GM10266 (cell line): ENCODE measurements around the gene CLPX.
"Not testable (repeated sequence)": the region's sequence is repeated elsewhere in the genome, so short reads cannot be mapped to it uniquely, and the experiment has no call there.

ENCODE experiments used
- DNase-seq: peaks from one replicate; pipeline ENCODE4 v3.0.0; 2012; ENCODE audit errors: extremely low spot score
- TF ChIP-seq, protein P1 (sequence below): IDR thresholded peaks from 2 replicates; pipeline ENCODE4 v1.5.1; 2012; ENCODE audit warnings: mild to moderate bottlenecking, low read depth; ENCODE audit not compliant: control insufficient read depth, insufficient read depth; ENCODE audit errors: missing control alignments

Gene CLPX

DNA sequence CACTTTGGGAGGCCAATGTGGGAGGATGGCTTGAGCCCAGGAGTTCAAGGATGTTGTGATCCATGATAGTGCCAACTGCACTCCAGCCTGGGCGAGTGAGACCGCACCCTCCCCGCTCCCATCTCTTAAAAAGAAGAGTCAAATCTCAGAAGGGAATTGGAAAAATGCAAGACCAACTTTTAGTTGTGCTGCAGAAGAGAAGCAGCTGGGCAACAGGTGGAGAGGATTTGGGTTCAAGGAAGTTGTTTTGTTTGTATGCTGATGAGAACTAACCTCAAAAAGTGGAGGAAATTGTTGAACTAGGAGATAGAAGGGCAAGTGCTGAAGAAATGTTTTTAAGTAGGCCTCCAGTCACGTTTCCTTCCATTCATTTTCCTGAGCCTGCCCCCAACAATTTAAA lies 38.7 kb downstream of the CLPX start:
- no peak for DNase-seq
- TF ChIP-seq, protein P1, sequence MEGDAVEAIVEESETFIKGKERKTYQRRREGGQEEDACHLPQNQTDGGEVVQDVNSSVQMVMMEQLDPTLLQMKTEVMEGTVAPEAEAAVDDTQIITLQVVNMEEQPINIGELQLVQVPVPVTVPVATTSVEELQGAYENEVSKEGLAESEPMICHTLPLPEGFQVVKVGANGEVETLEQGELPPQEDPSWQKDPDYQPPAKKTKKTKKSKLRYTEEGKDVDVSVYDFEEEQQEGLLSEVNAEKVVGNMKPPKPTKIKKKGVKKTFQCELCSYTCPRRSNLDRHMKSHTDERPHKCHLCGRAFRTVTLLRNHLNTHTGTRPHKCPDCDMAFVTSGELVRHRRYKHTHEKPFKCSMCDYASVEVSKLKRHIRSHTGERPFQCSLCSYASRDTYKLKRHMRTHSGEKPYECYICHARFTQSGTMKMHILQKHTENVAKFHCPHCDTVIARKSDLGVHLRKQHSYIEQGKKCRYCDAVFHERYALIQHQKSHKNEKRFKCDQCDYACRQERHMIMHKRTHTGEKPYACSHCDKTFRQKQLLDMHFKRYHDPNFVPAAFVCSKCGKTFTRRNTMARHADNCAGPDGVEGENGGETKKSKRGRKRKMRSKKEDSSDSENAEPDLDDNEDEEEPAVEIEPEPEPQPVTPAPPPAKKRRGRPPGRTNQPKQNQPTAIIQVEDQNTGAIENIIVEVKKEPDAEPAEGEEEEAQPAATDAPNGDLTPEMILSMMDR, result no peak

- DNase-seq, result not testable (repeated sequence)
Observed at GRCh38 chr15:65138631-65139030, 46.5 kb downstream of the CLPX start.

- DNase-seq, result not testable (repeated sequence)
Observed at GRCh38 chr15:65137893-65138292, 47.2 kb downstream of the CLPX start.

DNA sequence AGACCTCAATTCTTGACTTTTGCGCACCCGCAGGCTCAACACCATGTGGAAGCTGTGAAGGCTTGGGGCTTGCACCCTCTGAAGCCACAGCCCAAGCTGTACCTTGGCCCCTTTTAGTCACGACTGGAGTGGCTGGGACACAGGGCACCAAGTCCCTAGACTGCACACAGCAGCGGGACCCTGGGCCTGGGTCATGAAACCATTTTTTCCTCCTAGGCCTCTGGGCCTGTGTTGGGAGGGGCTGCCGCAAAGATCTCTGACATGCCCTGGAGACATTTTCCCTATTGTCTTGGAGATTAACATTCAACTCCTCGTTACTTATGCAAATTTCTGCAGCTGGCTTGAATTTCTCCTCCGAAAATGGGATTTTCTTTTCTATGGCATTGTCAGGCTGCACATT lies 48.1 kb downstream of the CLPX start:
- DNase-seq, result not testable (repeated sequence)

- DNase-seq, result no peak
- TF ChIP-seq, protein P1, result no peak
Observed at GRCh38 chr15:65134538-65134937, 50.6 kb downstream of the CLPX start.

DNA sequence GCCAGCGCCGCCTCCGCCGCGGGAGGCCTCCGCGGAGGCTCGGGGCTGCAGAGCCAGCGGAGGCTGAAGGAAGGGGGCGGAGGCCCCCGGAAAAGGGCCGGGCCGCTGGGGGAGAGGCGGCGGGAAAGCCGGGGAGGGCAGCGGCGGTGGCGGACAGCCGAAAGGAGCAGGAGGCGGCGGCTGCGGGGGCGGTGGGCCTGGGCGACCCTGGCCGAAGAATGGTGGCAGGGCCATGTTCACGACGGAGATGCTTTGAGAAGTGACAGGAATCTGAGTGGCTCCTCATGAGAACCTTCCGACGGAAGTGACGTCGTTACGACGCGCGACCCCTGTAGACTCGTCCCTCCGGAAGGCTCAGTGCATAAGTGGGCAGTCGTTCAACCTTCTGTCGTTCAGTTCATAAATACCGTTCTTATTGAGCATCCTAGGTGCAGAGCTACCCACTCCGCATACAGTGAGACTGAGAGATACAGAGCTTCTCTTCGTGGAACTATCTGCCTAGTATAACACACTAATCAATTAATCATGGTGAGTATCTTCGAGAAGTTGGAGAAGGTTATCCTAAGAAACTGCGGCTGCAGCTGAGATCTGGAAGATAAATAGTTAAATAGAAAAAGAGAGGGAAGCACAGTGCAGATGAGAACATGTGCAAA lies 51.5 kb downstream of the CLPX start, which contains the start of gene PDCD7:
TSS of gene PDCD7 (minus strand) at position 261 of the 653 bp plus-strand sequence. CDS start at position 234, 27 bp downstream.
- peak; percentile 98 for DNase-seq

GRCh38 chr15:65132878-65133547 lies 52.1 kb downstream of the CLPX start:
- TF ChIP-seq, protein P1, result no peak

More for the DNA sequence above, 51.5 kb downstream of the CLPX start, which contains the start of gene PDCD7:
- TF ChIP-seq, protein P1, result no peak

DNA sequence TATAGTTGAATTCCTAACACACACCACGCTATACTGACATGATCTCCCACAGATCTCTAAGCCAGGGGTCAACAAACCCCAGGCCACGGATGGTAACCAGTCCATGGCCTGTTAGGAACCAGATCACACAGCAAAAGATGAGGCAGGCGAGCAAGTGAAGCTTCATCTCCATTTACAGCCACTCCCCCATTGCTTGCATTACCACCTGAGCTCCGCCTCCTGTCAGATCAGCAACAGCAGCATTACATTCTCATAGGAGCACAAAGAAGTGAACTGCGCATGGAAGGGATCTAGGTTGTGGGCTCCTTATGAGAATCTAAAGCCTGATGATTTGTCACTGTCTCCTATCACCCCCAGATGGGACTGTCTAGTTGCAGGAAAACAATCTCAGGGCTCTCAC lies 54.2 kb downstream of the CLPX start:
- DNase-seq, result no peak
- TF ChIP-seq, protein P1, result no peak

More at GRCh38 chr15:65132878-65133547, 52.1 kb downstream of the CLPX start:
- peak; percentile 71 for DNase-seq

DNA sequence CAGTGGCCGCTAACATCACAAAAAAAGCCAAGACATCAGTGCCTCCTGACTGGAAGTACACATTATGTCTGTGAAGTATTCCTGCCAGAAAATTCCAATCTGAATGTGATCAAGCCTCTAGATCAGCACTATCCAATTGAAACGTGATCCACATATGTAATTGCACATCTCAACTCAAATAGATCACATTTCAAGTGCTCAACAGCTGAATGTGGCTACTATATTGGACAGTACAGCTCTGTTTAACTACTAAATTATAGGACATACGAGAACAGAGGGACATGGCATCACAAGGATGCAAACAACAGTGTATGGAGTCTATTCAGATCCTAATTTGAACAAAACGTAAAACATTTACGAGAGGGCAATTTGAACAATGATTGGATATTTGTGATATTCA lies 69.6 kb downstream of the CLPX start:
- TF ChIP-seq, protein P1, result no peak
- no peak for DNase-seq
